GM12892 (cell line): ENCODE data around the gene PER1.

ENCODE experiments used
- POLR2A ChIP-seq: IDR thresholded peaks from 2 replicates; pipeline ENCODE4 v1.6.1; 2011; ENCODE audit warnings: low read depth, low read length, control low read depth
- POLR2AphosphoS5 ChIP-seq: IDR thresholded peaks from 2 replicates; pipeline ENCODE4 v1.6.1; 2011; ENCODE audit warnings: low read depth, low read length, control low read depth

DNA sequence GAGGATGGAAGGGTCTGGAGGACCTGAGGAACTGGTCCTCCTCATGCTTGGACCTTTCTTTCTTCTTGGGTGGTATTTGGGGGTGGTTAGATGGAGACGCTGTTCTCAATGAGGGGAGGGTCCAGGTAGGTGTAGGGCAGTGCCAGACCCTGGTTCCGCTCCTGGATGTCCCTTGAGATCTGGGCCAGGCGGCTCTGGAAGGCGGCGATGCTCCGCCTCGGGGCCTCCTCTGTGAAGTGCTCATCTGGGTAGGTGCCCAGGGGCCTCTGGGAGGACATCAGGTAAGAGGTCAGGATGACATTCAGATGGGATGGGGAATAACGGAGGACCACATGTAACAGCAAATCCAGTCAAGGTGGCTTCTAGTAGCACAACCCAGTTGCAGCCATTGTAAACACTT lies 55.7 kb downstream of the PER1 start:
- no peak for TF ChIP-seq POLR2AphosphoS5
- TF ChIP-seq POLR2A, result no peak
